SH-SY5Y (cell line): Measurements from ENCODE around the gene ITPRIP.

Experiments
- GATA2 ChIP-seq: IDR thresholded peaks from 2 replicates; pipeline ENCODE4 v1.6.1; 2011; ENCODE audit warnings: mild to moderate bottlenecking, low read depth, low read length
- GATA3 ChIP-seq: IDR thresholded peaks from 2 replicates; pipeline ENCODE4 v1.6.1; 2011; ENCODE audit warnings: low read depth, mild to moderate bottlenecking, low read length, moderate library complexity

The ITPRIP gene

DNA sequence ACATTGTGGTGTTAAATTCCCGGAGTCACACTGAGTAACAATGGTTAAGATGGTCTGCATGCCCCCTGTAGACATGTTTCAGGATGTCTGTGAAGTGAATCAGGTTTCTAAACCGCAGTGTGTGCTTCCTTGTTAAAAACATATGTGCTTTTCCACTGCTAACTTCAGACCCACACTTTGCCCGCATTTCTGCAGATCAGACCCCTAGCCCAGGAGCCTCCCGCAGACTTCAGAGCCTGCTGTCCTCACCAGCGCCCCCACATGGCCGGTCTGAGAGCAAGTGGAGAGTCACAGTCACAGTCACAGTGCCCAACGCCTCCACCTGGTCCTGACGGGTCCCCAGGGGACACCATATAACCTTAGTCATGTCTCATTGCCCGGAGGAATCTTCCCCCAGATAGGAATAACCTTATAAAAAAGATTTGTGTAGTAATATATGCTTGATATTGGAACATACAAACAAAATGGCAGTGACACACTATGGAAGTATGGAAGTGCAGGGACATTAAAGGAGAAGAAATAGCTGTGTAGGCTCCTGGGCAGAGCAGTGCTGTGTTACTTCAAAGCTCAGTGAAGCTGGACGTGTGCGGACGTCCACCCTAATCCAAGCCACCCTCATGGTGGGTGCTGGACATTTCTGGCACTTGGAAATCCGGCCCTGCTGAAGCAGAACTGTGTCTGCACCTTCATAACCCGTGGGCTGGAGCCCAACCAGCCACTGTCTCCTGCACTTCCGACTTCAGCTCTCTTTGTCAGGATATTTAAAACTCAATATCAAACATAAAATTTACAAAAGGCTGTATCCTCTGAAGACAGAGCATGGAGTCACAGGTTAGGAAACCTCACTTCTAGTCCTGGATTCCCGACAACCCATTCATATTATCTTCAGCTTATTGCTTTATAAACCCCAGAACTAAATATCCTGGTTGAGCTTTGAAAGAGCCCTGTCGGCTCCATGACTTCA is 40.3 kb downstream of the ITPRIP start:
- no peak for TF ChIP-seq GATA2
- TF ChIP-seq GATA3: no peak

DNA sequence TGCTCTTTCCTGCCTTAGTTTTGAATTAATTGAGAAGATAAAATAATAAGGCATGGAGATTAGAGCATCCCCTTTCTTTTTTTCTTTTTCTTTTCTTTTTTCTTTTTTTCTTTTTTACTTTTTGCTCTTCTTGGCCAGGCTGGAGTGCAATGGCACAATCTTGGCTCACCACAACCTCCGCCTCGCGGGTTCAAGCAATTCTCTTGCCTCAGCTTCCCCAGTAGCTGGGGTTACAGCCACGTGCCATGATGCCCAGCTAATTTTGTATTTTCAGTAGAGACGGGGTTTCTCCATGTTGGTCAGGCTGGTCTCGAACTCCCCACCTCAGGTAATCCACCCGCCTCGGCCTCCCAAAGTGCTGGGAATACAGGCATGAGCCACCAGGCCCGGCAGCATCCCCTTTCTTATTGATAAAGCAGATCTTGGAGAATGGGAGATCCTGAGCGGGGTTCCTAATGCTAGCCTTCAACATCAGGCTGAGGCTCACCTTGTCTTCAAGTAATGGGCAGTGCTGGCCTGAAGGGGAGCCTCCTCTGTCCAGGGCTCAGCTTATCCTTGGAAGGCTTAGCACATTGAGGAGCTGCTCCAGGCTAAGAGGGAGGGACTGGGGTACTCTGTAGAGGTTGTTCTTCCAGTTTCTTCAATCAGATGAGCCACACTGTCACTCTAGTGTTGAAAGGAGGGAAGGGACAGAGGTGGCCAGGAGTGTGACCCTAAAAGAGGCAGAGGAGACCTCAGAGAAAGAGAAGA is 41.4 kb downstream of the ITPRIP start:
- no peak for TF ChIP-seq GATA2
- no peak for TF ChIP-seq GATA3

DNA sequence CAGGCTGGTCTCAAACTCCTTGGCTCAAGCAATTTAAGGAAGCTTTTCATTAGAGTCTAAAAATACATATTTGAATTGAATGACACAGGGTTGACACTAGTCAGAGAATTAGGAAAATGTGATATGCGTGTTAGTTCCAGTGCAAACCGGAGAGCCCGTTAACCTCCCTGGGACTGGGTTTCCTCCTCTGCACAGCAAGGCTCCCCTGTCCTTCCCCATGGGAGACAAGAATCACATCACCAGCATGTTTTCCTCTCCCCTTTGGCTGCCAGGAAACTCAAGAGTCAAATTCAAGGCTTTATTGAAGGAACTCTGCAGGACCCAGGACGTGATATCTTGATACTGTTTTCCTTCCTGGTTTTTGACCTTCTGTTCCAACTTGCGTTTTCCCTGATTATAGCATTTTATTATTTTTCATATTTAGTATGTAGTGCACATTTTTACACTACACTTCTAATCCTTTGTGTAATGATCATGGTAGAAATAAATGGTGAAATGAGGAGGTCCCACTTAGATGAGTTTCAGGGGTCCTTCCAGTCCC is 44.4 kb downstream of the ITPRIP start:
- no peak for TF ChIP-seq GATA3
- TF ChIP-seq GATA2: no peak

DNA sequence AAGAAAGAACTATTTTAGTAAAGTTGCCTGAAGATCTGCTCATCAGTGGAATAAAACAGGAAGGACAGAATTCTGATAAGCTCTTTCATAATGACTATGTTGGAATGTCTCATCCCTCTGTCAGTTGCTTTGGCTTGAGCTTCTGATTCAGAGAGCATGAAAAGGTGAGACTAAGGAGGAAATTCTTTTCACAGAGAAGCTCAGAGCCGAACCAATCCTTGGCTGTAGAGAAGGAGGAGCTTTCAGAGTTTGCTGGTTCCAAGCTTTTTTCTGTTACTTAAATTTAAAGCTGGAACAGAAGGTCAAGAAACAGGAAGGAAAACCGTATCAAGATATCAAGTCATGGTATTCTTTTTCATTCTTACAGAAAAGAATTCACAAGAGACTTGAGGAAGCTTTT is 45.3 kb downstream of the ITPRIP start:
- TF ChIP-seq GATA2 (no peak), GATA3 (no peak)

DNA sequence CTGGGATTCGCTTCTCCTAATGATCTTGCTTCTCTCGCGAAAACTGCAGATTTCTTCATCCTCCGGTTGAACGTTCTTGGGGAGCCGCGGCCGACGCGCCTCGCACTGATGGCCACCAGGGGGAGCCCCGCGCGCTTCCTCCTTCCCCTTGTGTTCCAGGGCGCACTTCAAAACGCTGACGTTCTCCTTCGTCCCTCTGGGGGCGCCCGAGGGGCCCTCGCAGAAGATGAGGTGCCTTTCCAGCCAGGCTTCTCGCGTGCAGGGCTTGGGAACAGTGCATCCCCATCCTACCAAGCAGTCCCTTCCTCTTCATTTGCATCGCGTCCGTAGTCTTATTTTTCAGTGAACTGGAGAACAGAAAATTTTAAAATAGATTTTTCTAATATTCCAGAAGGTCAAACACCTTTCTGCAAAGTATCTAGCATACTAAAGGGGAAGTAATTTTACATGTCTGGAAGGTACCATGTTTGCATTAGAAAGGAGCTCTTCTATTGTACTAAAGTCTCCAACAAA is 46.8 kb downstream of the ITPRIP start:
- TF ChIP-seq GATA3 (no peak), GATA2 (no peak)

DNA sequence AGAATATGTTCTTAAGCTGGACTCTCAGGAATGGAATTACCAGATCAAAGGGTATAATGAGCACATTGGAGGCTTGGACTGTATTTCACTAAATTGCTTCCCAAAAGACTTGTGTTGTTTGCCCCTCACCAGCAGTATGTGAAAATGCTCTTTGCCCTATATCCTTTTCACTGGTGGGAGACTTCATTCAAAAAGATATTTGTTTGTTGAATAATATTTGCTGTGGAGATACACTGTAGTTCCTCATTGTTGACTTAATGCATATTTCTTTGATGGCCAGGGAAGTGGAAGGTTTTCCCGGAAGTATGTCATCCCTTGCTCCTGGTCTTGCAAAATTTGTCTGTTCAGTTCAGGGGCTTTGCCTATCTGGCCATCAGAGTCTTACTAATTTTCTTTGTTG is 49.9 kb downstream of the ITPRIP start:
- TF ChIP-seq GATA3 (no peak), GATA2 (no peak)

DNA sequence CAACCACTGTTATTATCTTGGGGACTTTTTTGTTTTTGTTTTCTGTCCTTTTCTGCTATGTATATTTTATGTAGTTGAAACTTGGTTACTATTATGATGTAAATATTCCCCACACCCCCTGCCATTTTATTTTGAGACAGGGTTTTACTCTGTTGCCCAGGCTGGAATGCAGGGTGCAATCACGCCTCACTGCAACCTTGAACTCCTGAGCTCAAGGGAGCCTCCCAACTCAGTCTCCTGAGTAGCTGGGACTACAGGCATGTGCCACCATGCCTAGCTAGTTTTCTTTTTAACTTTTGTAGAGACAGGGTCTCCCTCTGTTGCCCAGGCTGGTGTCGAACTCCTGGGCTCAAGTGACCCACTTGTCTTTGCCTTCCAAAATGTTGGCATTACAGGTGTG is 51.3 kb downstream of the ITPRIP start:
- no peak for TF ChIP-seq GATA2
- no peak for TF ChIP-seq GATA3

DNA sequence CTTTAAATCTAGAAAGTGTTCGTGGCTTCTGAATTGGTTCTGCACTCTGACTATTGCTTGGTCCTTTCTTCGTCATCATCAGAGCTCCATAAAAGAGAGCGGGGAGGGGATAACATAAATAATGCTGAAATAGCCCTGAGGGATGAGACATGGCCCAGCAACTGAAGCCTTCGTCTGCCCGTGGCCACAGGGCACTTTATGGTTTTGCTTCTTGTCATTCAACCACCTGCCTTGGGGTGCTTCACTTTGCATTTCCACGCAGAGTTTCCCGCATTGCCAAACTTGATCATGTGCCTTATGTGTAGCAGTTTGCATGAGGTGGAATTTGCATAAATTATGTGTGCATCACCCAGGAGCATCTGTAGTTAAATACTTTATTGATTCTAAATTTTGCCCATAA is 53.4 kb downstream of the ITPRIP start:
- TF ChIP-seq GATA3: no peak
- no peak for TF ChIP-seq GATA2

DNA sequence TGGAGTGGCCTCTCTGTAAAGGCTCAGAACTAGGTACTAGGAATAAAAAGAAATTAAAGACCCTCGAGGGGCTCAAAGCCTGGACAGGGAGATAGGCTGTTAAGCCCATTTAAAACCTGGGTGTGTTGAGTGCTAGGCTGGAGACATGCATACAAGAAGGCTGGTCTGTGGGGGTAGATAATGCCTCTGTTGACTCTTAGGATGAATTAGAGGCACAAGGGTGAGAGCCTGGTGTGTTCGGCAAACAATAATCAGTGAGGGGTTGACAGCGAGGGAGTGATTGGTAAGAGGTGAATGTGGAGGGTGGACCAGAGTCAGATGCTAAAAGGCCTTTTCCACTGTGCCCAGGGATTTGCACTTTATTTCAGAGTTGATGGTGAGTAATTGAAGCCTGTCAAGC is 56.6 kb downstream of the ITPRIP start:
- no peak for TF ChIP-seq GATA3
- no peak for TF ChIP-seq GATA2

DNA sequence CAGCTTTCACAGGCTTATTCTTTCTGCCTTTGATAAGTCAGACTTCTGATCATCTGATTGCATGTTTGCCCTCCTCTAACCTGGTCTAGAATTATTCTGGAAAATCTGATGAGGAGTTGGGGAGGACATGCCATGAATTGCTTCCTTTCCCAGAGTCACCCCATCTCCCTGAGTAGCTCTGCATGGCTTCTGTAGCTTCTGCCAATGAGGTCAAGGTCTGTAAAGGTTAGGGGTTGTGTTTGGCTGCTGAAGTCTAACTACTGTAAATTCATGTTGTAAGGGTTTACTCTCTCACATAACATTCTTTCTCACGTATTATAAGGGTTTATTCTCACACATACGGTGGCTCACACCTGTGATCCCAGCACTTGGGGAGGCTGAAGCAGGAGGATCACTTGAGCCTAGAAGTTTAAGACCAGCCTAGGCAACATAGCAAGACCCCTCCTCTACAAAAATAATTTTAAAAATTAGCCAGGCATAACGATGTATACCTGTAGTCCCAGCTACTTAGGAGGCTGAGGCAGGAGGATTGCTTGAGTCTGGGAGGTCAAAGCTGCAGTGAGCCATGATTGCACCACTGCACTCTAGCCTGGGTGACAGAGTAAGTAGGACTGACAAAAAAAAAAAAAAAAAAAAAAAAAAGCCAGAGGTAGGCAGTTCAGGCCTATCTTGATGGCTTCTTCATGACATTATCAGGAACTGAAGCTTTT is 58.6 kb downstream of the ITPRIP start:
- TF ChIP-seq GATA2 (no peak), GATA3 (no peak)

DNA sequence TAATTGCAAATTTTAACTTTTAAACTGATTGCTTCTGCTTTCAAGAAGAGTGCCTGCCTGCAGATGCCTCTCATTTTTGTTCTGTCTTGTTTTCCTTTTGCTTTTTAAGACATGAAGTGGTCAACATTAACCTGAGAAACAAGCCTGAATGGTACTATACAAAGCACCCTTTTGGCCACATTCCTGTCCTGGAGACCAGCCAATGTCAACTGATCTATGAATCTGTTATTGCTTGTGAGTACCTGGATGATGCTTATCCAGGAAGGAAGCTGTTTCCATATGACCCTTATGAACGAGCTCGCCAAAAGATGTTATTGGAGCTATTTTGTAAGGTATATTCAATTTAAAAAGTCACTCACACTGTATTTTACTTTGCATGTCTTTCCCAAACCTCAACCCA is 60.5 kb downstream of the ITPRIP start:
- TF ChIP-seq GATA2 (no peak), GATA3 (no peak)

DNA sequence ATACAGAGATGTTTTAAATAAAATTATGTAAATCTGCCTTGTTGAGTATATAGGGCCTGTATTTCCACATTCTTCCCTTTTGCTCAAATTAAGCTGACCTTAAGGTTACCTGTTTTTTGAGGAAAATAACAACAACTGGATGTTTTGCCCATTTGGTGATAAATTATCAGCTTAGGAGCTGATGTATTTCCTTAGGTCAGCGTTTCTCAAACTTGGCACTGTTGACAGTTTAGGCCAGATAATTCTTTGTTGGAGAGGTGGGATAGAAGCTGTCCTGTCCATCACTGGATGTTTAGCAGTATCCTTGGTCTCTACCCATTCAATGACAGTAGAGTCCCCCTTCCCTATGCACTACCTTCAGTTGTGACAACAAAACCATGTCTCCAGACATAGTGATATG is 62.1 kb downstream of the ITPRIP start:
- no peak for TF ChIP-seq GATA2
- TF ChIP-seq GATA3: no peak

DNA sequence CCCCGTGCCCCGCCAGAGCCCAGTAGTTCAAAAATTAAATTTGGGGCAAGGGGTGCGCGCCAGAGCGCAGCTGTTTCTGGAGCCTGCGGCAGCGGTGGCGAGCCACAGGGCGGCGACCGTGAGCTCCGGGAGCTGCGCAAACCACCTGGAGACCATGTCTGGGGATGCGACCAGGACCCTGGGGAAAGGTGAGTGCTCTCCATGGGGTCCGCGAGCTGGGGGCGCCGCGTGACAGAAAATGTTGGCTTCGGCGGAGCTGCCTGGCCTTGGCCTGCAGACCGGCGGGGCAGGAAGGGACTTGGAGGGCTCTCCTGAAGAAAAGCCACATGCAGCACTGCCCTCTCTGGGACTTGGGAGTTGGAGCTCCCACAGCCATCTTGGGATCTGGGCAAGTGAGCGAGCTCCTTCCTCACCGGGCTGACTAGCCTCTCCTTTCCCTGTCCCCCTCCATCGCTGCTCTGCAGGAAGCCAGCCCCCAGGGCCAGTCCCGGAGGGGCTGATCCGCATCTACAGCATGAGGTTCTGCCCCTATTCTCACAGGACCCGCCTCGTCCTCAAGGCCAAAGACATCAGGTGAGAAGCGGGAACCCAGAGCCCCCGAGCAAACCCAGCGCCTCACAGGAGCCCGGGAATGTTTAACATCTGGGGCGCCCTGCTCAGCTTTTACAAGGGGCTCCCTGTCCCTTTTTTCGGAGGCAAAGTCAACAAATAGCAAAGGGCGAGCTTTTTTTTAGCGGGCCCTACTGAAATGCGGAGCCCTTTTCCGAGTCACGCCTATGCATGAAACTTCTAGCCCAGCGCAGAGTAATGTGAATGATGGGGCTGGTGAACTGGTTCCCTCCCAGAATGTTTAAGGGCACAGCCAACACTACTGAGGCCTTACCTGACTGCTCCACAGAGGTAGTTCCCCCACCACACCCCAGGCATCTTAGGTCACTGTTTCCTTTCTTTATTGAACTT is 63.2 kb downstream of the ITPRIP start:
- TF ChIP-seq GATA2 (no peak), GATA3 (no peak)
